Prostate gland (tissue), 2 donors: ENCODE measurements around the gene SEMA6D.

Experiments
- POLR2A ChIP-seq: fragments of 450-650 bp; IDR thresholded peaks from one replicate; pipeline ENCODE4 v1.6.1; 2016; ENCODE audit warnings: antibody characterized with exemption, mild to moderate bottlenecking
- TF ChIP-seq, protein P1 (sequence below), 4 experiments: fragments of 200-600 bp in 2 of 4; fragments of 450-650 bp in 2 of 4; sonication (generic) in 2 of 4; IDR thresholded peaks; 1 replicate in 3 of 4; 2 replicates in 1 of 4; pipeline ENCODE4 v1.5.1; 2016 to 2019; ENCODE audit warnings: antibody characterized with exemption in 4 of 4, mild to moderate bottlenecking in 2 of 4, moderate library complexity in 2 of 4

DNA sequence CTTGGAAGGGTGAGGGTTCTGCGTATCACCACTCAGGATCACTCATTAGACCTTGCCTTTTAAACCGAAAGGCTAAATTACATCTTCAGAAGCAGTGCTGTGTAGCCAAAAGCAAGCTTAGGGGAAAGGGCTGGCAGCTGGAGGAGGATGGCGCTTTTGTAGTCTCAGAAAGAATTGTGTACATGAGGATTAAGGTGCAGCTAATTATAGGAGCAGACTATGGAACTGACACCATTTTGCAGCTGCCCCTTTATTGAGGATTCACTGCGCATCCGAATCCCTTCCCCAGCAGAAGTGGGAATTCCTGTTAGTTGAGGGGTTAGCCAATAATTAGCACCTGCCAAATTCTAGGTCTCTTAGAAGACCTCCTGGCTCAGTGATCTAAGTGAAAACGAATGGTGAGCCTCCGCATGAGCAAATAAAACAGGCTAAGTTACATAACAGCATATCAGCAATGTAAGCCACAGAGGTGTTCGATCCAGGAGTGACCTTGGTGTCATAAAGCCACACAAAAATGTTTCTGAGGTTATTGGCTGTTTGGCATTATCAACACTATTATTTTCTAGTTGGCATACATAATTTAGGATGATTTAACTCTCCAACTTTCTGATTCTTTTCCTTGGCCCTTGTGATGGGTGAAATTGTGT is 42.6 kb upstream of the SEMA6D start:
- TF ChIP-seq, protein P1, sequence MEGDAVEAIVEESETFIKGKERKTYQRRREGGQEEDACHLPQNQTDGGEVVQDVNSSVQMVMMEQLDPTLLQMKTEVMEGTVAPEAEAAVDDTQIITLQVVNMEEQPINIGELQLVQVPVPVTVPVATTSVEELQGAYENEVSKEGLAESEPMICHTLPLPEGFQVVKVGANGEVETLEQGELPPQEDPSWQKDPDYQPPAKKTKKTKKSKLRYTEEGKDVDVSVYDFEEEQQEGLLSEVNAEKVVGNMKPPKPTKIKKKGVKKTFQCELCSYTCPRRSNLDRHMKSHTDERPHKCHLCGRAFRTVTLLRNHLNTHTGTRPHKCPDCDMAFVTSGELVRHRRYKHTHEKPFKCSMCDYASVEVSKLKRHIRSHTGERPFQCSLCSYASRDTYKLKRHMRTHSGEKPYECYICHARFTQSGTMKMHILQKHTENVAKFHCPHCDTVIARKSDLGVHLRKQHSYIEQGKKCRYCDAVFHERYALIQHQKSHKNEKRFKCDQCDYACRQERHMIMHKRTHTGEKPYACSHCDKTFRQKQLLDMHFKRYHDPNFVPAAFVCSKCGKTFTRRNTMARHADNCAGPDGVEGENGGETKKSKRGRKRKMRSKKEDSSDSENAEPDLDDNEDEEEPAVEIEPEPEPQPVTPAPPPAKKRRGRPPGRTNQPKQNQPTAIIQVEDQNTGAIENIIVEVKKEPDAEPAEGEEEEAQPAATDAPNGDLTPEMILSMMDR (IDR thresholded peaks at IDR 0.05) = no peak
- TF ChIP-seq POLR2A = no peak
